Fibroblast of gingiva (primary cell): ENCODE measurements around the gene ECE1.

Source experiments
- DNase-seq: peaks from one replicate; pipeline ENCODE4 v3.0.0-alpha.2; 2011; ENCODE audit warnings: low read depth

ECE1 gene

DNA sequence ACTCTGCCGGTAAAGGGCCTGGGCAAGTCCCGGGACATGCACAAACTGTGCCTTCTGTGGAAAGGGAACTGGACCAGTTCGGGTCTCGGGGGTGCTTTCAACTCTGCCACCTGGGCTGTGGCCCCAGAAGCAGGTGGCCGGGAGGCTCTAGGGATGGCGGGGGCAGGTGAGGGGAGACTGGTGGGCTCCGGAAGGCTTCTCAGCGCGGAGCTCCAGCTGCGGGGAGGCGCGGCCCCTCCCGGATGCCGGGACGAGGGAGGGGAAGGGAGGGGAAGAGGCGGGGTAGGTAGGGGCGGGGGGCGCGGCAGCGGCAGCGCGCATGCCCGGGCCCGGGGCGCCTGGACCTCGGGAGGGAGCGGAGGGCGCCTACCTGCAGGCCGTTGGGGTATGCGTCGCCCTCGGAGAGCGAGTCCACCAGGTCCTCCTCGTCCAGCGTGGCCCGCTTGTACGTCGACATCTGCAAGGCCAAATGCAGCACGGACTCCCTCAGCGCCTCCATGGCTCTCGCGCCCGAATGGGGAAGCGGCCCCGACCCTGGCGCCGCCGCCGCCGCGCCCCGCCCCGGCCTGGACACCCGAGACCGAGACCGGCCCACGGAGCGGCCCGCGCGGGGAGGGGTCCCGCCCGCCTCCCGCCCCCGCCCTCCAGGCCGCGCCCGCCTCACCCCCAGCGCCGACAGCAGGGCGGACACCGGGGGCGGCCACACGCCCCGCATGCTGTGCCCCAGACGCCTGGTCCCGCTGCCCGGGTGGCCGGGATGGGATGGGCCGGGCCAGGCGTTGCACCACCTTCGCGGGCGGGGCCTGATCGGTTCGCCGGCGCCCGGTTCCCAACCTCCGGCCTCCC, at the start of gene ECE1:
TSS of gene ECE1 (minus strand) at position 764 of the 846 bp plus-strand sequence. CDS start at position 715, 49 bp downstream.
- peak; percentile 34 for DNase-seq

DNA sequence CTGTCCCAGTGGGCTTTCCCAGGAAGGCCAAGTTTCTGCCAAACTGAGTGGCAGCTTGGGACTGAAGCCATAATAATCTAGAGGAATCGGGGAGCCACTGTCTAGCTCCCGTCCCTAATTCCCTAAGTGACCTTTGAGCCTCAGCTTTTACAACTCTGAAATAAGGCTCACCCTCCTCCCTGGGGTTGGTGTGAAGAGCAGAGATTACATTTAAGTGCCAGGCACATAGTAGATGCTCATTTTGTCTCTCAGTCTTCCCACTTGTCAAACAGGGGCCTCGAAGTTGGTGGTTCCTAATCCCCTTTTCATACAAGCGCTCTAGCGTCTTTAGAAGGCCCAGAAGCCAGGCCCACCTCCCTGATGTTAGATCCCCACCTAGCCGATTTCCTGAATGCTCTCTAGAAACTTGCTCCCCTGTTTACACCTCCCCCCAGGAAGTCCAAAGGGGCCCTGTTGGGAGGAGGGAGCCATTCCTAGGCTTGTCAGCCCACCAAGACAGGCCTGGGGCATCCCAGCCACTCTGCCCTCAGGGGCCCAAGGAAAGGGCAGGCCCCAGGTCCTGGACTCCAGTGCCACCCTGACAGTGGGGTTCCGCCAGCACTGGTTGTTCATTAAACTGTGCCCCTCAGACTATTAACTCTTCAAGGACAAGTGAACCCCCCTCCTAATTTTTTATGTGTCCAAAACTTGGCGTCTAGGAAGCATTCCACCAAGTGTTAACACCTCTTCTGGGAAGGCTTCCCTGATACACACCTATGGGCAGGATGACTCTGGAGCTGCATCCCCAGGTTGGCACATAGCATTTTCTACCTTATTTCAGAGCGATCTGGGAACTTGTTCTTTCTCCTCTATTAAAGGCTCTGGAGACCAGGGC, 49.3 kb upstream of the ECE1 start:
- no peak for DNase-seq

DNA sequence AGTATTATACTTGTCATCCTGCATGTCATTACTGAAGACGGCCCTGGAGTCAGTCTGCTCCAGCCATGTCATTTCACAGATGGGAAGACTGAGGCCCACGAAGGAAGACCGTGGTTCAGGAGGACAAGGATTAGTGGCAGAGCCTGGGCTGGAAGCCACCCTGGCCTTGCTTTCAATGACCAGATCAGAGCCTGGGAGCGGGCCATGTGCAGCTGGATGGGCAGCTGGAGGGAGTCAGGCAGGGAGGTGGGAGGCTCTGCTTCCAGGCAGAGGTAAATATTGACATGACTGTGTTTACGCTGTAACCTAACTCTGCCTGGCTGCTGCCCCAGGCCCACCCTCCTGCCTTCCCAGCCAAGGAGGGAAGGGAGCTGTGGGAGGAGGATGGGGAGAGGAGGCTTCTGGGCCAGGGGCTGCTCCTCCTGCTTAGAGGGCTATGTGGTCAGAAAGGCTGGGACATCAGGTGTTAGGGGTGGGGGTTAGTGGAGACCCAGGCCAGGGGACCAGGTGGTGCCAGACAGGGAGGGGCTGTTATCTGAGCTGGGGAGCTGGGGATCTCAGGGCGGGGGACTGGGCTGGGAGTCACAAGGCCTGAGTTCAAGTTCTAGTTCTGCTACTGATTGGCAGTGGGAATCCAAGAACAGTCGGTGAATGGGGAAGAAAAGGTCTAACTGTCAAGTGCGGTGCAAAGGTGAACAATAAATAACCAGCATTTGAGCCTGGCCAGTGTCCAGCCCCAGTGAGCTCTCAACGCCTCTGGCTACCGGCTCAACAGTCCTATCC, 48.5 kb upstream of the ECE1 start:
- DNase-seq = peak; percentile 89

DNA sequence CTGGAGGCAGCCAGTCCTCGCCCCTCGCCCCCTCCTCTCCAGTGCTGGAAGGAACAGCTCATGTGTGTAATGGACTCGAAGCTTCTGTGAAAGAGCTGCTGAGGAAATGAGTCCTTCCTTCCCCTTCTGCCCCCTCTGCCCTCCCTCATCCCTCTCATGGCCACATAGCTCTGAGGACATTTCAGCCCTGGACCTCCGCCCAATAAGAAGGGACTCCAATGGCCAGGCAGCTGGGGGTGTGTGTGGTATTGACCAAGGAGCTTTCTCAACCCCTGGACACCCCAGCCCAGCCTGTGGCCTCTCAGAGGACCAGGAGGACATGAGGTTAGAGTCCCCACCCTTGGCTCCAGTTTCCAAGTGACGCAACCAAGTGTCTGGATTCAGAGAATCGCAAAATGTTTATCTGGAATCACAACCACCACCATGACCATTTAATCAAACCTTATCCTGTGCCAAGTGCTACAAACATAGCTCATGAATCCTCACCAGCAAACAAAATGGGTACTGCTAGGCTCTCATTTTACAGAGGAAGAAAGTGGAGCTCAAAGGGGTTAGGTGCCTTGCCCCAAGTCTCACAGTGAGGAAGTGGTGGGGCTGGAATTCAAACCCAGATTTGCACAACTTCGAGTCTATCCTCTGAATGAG, 47.8 kb upstream of the ECE1 start:
- peak; percentile 99 for DNase-seq

DNA sequence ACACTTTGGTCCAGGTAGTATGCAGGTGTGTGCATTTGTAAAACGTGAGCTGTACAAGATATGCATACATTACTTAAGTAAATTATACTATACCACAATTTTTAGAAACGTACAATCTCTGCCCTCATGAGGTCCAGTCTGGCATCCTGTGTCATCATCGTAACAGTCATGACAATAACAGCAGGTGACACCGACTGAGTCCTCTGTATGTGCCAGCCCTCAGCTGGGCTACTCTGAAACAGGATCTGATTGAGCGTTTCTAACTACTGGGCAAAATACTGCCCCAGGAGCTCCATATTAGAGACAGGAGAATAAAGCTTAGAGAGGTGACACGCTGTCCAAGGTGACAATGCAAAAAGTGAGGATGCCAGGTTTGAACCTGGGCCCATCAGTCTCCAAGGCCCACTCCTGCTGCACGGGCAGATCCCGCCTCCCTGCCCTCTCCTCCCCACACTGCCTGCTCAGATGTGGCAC, 47.2 kb upstream of the ECE1 start:
- DNase-seq = no peak

DNA sequence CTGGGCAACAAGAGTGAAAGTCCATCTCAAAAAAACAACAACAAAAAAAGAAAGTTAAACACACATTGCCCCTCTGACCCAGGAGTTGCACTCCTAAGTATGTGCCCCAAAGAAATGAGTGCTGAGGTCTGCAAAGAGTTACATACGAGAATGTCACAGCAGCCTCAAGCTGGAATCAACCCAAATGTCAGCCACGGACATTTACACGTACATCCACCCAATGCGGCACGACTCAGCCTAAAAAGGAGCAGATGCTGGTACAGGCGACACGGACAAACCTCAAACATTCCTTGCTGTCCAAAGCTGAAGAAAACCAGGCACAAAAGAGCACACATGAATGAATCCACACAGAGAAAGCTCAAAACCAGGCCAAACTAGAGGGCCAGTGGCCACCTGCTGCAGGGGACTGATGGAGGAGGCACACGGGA, 46.8 kb upstream of the ECE1 start:
- no peak for DNase-seq

DNA sequence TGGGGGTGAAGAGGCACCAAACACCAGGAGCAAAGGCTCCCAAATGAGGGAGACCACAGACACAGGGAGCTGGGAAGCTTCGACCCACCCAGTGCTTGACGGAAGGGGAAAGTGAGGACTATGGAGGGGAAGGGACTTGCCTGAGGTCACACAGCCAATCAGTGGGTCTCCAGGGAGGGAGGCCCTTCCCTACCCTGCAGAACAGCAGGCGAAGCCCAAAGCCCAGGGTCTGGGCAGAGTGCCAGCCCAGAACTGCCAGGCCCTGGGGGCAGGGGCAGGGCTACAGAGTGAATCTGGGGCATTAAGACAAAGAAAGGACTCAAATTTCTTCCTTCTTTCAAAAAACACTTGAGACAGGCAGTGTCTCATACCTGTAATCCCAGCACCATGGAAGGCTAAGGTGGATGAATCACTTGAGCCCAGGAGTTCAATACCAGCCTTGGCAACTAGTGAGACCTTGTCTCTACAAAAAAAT, 45.5 kb upstream of the ECE1 start:
- peak; percentile 35 for DNase-seq

DNA sequence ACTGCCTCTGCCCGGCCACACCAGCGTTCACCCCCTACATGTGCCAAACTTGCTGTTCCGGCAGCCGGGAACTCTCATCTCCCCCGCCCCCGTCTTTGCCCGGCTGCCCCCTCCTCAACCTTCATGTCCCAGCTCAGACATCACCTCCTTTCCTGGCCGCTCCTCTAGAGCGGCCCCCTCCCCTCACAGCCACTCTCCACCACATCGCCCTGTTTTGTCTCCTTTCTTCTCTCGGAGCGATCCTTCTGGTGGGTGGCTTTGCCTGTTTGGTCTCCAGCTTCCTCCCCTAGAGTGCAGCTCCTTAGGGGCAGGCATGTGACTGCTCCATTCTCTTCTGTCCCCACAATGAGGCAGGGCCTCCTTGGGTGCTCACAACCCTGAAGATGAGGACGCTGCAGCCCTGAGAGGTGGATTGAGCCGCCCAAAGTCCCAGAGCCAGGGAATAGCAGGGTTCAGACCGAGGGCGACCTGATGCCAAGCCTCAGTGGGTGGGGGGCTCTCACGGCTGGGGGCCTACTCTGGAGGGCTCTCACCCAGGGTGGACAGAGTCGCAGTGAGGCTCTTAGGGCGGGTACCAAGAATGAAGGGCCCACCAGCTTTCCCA, 44.9 kb upstream of the ECE1 start:
- DNase-seq = no peak

DNA sequence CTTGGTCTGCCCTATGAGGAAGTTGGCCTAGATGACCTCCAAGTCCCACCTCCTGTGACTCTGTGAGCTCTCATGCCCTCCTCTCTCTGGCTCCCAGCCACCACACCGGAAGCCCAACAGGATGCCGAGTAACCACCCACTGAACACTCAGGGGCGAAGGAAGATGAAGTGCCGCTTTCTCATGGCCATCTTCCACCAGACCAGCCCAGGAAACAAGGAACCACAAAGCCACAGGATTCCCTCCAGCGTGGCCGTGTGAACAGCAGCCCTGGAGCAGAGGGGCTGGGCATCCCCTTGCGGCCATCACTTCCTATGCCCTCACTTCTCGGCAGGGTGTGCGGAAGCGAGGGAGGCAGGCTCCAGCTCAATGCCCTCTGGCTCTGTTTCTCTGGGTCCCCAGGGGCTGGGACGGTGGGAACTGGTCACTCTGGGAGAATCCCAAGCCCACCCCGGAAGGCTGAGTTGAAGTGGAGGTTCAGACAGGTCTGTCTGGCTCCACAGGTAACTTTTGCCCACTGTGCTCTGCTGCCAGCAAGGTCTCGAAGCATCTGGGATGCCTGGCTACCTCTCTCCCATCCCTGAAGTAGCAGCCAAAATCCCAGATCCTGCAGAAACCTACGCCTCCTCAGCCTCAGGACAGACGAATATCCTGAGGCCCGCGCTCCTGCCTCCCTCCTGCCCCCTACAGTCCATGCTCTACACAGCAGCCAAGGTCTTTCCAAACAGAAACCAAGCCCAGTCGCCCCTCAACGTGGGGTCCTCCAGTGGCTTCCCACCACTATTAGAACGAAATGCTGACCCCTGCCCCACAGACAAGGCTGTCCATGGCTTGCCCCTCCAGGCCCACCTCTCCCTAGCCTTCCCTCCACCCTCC, 44.2 kb upstream of the ECE1 start:
- DNase-seq = peak; percentile 85

DNA sequence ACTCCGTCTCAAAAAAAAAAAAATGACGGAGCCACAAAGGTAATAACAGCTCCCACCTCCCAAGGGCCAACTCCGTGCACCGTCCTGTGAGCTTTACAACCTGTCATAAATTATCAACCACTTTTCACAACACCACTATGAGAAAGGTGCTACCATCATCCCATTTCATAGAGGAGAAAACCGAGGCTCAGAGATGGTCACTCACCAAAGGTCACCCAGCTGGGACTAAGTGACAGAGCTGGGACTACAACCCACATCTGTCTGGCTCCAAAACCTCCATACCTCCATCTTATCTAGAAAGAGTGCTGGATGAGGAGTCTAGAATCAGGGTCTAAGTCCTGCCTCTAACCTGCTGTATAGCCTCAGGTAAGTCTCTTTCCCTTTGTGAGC, 43.6 kb upstream of the ECE1 start:
- no peak for DNase-seq

DNA sequence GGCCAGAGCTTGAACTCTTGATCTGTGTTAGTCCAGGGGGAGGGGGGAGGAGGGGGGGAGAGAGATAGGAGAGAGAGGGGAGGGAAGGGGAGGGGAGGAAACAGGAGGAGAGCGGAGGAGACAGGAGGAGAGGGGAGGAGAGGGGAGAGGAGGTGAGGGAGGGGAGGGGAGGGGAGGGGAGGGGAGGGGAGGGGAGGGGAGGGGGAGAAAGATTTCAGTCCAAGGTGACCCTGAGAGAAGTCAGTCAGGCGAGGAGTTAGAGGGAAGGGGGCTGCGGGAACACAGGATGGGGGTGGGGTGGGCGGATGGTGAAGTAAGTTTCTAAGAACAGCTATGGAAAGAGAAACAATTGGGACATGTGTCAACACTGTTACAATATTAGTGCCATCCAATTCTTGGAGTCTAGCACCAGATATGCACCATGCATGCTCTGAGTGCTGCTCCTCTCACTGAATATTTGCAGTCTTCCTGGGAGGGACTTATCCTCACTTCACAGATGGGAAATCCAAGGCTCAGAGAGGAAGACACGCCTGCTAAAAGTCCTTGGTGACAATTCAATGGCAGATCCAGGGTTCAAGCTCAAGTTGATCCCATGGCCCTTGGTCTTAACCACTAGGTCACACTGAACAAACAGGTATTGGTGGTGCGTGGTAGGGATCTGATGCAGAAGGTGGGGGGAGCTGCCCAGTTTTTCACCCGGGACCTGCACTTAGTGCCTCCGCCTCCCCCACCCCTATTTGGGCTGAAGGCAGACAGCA, 42.5 kb upstream of the ECE1 start:
- no peak for DNase-seq

DNA sequence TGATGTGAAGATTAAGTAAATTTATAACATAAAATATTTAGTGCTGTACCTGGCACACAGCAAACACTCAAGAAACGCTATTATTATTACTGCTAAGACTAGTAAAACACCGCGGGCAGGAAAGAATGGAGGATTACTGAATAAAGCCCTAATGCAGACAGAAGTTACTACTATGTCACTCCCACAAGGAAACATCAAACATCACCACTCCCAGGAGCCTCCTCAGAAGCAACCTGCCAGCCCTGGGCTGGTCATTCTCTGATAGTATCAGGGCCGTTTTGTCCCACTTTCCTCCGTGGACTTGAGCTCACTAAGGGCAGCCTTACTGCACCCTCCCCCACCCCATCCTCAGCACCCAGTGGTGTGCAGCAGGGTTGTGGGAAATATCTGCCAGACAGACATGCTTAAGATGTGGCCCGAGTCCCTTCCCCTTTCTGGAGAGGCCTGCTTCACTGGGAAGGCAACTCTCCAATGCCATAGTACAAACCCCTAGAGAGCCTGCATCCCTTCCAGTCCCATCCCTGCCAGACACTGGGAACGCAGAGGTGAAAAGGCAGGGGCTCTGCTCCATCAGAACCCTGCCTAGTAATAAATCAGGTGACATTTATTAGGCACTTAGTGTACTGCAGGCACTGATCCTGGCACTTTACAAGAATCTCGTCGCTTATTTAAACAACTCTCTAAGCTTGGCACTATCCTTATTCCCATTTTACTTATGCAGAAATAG, 41.7 kb upstream of the ECE1 start:
- DNase-seq = no peak

DNA sequence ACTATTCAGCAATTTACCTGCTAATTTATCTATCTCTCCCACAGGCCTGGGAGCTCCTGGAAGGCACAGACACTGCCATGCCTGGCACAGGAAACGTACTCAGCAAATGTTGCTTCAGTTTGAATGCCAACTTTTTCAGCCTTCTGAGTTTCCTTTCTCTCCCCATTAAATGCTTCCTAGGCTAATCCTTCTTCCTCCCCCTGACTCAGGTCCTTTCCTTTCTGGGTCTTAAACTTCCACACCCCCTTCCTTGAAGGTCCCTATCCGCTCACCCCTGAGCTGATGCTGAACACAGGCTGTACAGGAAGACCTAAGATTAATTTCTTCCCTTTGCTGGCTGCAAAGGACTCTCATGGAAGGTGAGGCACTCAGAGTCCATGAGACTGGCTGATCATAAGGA, 40.3 kb upstream of the ECE1 start:
- DNase-seq = no peak

DNA sequence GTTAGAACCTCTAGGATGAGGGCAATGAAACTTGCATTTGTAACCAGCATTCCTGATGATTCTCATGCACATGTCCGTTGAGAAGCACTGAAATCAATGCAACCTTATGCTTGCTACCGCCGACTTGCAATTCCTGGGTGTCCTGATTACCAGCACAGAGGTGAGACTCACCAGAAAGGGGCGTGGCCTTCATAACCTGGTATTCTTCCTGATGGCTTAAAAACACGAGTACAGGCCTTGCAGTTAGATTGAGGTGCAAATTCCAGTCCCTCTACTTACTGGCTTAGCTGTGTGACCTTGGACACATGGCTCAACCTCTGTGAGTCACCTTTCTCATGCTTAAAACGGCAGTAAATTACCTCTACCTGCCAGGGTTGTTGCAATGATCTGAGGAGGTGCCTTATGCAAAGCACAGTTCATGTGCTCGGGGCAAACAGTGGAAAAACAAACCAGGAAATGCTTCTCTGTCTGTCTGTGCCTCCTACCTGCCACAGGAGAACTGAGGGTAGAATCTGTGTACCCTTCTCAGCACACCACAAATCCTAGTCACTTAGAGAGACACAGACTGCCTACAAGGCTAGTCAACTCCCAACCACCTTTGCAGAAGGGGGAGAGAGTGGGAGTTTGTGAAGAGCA, 39.1 kb upstream of the ECE1 start:
- DNase-seq = no peak

DNA sequence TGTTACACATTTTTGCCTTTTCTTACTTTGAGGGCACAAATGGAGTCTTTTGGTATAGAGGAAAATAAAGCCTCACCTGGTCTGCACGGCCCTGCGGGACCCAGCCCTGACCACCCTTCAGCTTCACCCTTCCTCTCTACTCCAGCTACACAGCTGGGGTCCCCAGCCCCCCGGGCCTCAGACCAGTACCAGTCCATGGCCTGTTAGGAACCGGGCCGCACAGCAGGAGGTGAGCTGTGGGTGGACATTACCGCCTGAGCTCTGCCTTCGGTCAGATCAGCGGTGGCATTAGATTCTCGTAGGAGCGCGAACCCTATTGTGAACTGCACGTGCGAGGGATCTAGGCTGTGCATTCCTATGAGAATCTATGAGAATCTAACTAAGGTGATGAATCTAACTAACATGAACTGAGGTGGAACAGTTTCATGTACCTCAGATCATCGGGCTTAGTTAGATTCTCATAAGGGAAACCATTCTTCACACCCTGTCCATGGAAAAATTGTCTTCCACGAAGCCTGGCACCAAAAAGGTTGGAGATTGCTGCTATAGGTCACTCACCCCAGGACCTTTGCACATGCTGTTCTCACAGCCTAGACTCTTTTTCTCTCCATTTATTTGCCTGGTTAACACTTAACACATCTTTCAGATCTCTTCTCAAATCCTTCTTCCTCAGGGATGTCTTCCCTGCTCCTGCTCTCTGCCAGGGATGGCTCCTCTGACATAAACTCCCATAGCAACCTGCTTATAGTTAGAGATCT, 37.5 kb upstream of the ECE1 start:
- no peak for DNase-seq

DNA sequence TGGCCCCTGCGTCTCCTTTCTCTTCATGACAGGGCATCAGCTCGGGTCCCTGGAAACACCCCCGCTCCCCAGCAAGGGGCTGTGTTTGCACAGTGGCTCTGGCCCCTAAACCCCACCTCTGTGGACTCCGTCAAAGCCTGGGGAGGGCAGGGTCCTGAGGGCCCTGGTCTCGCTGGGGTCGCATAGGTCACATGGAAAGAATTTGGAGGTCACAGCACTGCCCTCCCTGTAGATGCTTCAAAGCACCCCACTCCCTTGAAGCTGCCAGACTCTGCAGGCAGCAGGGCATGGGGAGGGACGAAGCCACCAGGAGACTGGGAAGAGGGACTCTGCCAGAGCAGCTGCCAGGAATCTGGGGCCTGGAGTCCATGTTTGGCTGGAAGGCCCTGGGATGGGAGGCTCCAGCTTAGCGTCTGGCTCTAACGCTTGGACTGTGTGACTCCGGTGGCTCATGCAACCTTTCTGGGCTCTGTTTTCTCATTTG, 36.6 kb upstream of the ECE1 start:
- no peak for DNase-seq

DNA sequence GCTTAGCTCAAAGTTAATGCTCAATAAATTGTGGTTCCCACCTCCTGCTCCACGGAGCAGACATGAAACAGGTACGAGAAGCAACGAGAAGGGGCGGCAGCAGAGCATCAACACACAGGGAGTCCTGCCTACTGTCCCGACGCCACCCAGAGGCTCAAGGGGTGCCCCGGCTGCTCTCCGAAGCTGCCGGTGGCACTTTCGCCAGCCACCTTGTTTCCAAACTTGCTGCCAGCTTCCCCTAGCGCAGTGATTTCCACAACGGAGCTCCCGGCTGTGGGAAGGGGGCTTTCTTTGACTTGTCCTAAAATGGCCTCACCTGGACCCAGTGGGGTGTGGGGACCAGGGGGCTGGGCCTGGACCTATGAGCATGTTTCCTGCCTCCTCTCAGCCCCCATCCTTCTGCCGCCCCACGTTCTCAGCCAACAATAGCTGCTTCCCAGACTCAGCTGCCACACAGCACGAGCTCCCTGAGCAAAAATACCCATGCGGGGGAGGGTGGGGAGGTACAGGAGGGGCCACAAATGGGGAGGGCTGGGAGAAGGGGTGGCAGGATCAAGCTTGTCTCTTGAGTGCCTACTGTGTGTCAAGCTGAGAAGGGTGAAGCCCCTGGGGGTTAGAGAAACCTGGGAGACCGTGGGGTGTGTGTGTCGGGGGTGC, 35.6 kb upstream of the ECE1 start:
- DNase-seq = no peak
